ENCODE measurements around the gene BAZ1B. TPM values are rescaled to one million over a fixed set of nuclear protein-coding genes. Genes with fewer than 3 reads are reported as not detected.

BAZ1B gene
- total and polyA plus RNA-seq, 2 of the 4 experiments (the other 2 are of a cell fraction): 20.2 to 45.0 TPM

- H3K9me3 ChIP-seq (ENCODE audit: control insufficient read depth, insufficient read depth, low read length): no peaks in the 10 kb centered on the region
- dilution Hi-C loops (cut with HindIII; ENCODE audit: low sequenced_read_pairs, unreplicated experiment): no loop called here
- no peak for TF ChIP-seq BHLHE40 (IDR thresholded peaks at IDR 0.05; ENCODE audit: low read depth, low read length)
- TF ChIP-seq CEBPB (IDR thresholded peaks at IDR 0.05; ENCODE audit: low read depth, low read length): no peak
- TF ChIP-seq RAD21 (IDR thresholded peaks at IDR 0.05; ENCODE audit: low read length): peak; percentile 26; the same call in 1 of the 2 replicates
- TF ChIP-seq FOS (IDR thresholded peaks at IDR 0.05; ENCODE audit: low read depth, low read length): no peak
- no peak for TF ChIP-seq POLR2A (IDR thresholded peaks at IDR 0.05; ENCODE audit: low read depth, low read length)
- peak overlapping the region; percentile 39 for H2AK9ac ChIP-seq (replicated peaks; ENCODE audit: low read depth, low read length, poor library complexity)
- H3K9ac ChIP-seq (ENCODE audit: low read depth, low read length): no peak overlapping the region
- H2BK15ac ChIP-seq (ENCODE audit: low read depth, low read length): no peak overlapping the region
- H2BK20ac ChIP-seq (ENCODE audit: low read depth, low read length): no peak overlapping the region
- no peak for DNase-seq
- BruUV-seq (replicated peaks): no TSS peak
- H3K36me3 ChIP-seq (ENCODE audit: control insufficient read depth, insufficient read depth, low read length): peaks cover 13% of the 10 kb centered on the region
- WGBS, 2 experiments (ENCODE audit: extremely low coverage in 2 of 2, insufficient read length in 1 of 2): 36% methylated on average over 10 of the region's 20 CpGs; no CpG with 5 or more reads in 1 of the 2 experiments
- no peak overlapping the region for H3K27ac ChIP-seq (ENCODE audit: insufficient read depth, low read length)
- no peak overlapping the region for H2BK120ac ChIP-seq (ENCODE audit: low read depth, low read length)
- H3K4me3 ChIP-seq (ENCODE audit: insufficient read depth, low read depth, low read length): no peak overlapping the region
- ChIA-PET CTCF (interaction anchor here (0.5 kb wide), 1 partner anchor 130 kb away, joined by 5 read pairs; no protein-coding TSS in a partner anchor), POLR2A (ENCODE audit: unreplicated experiment) (no interaction called here)
- in situ Hi-C loops (cut with MboI; ENCODE audit: low sequenced_read_pairs): loop anchor here (5.0 kb wide), 1 partner anchor 94 kb away; no protein-coding TSS in a partner anchor
- H3K14ac ChIP-seq (replicated peaks; ENCODE audit: low read depth, low read length): no peak overlapping the region
- H3K56ac ChIP-seq (ENCODE audit: extremely low read depth, insufficient read depth, low read length): no peak overlapping the region
- H3K4ac ChIP-seq (ENCODE audit: low read depth, low read length): no peak overlapping the region
- H2AK5ac ChIP-seq (ENCODE audit: low read depth, low read length): no peak overlapping the region; the same call in 1 of the 2 replicates
- no peak overlapping the region for H3K18ac ChIP-seq (ENCODE audit: low read depth, low read length)
- peak overlapping the region; percentile 78 for H2AFZ ChIP-seq (replicated peaks; ENCODE audit: low read length, poor library complexity)
- no peaks in the 10 kb centered on the region for H3K27me3 ChIP-seq (ENCODE audit: control insufficient read depth, insufficient read depth, low read length)
- H4K8ac ChIP-seq (ENCODE audit: low read depth in 2 of 2, low read length in 2 of 2): no peak overlapping the region
- H3K79me1 ChIP-seq (ENCODE audit: low read depth in 1 of 2, low read length in 2 of 2): peaks cover 0 to 5% of the 10 kb centered on the region in 2 experiments; a peak in 1 of 4 replicates
- H4K5ac ChIP-seq (ENCODE audit: low read depth, low read length): no peak overlapping the region
- peaks cover 3% of the 10 kb centered on the region; the same call in 1 of the 2 replicates for H3K4me1 ChIP-seq (ENCODE audit: control insufficient read depth, insufficient read depth, low read length)
- H2BK5ac ChIP-seq (ENCODE audit: low read depth, low read length, poor library complexity, severe bottlenecking): no peak overlapping the region
- no peak overlapping the region for H3K23ac ChIP-seq (ENCODE audit: low read depth, low read length)
- intact Hi-C loops (cut with micrococcal nuclease): no loop called here
- no peak overlapping the region for H4K91ac ChIP-seq (ENCODE audit: insufficient read depth, low read depth, low read length)
- 0 out of 2 replicates have a peak, but pooled peaks cover 6% of the 10 kb centered on the region for H3K9me1 ChIP-seq (ENCODE audit: insufficient read depth, low read length)
- H3K4me2 ChIP-seq (ENCODE audit: low read depth, low read length): no peak overlapping the region; the same call in 1 of the 2 replicates
- no peaks in the 10 kb centered on the region; the same call in 1 of the 2 replicates for H4K20me1 ChIP-seq (ENCODE audit: insufficient read depth, low read length)
- ATAC-seq (ENCODE audit: low read depth): no peak
These were observed 85.8 kb downstream of the BAZ1B start for GRCh38 chr7:73436031-73436929.
